Measurements from ENCODE around the gene ASB8.

- TF ChIP-seq POLR2AphosphoS5 (IDR thresholded peaks at IDR 0.05; ENCODE audit: low read depth, low read length) (no peak), POLR2A (IDR thresholded peaks at IDR 0.05; ENCODE audit: low read depth, low read length) (no peak), POU2F2 (IDR thresholded peaks at IDR 0.05; ENCODE audit: low read depth, low read length) (no peak)
Observed at GRCh38 chr12:48143898-48144297, 13.4 kb downstream of the ASB8 start.

All from GM12891 (cell line).